NCI-H128 (cell line): ENCODE results near the gene NFYC.

ENCODE experiments used
- DNase-seq: peaks from one replicate; lab custom pipeline; 2025; ENCODE audit not compliant: unreplicated experiment; lab: John Stamatoyannopoulos, UW

The NFYC gene

DNA sequence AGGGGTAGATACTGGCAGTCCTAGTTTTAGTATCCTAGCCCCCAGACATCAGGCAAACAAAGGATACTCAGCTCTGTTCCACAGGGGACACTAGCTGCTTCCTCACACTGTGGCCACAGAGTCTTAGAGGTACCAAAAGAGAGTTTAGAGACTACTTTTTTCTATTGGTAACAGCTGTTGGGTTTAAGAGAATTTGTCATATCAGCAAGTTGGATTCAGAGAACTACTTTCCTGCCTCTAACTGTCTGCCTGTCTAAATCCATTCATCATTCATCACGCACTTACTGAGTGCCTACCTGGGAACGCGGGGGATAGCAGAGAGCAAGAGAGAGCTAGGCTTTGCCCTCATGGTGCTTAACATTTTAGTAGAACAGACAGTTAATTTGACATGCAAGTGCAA lies 65.0 kb downstream of the NFYC start:
- no peak for DNase-seq

DNA sequence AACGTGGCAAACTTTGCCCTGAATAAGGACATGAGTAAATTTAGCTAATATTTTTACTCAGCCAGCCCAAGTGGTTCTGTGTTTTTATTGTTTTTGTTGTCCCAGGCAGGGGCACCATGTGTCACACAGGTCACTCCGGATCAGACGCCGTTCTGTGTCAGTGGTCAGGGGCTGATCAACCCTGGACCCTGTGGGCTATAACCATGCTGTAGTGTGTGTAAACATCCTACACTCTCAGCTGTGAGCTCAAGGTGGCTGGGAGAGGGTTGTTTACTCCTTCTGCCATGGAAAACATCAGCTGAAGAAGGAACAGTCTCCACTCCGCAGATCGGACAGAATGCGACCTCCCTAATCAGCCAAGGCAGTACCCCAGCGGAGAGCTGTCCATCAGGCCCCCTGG lies 65.6 kb downstream of the NFYC start:
- no peak for DNase-seq

DNA sequence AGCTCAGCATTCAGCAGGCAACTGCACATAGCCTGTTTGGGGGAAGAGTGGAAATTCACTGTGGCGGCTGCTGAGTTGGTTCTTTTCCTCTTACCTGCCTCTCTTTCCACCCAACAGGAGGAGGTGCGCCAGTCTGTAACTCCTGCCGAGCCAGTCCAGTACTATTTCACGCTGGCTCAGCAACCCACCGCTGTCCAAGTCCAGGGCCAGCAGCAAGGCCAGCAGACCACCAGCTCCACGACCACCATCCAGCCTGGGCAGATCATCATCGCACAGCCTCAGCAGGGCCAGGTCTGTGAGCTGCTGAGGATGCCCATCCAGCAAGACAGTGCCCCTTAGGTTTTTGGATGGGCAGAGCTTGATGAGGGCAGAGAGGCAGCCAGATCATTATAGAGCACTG lies 66.5 kb downstream of the NFYC start:
- DNase-seq = no peak

DNA sequence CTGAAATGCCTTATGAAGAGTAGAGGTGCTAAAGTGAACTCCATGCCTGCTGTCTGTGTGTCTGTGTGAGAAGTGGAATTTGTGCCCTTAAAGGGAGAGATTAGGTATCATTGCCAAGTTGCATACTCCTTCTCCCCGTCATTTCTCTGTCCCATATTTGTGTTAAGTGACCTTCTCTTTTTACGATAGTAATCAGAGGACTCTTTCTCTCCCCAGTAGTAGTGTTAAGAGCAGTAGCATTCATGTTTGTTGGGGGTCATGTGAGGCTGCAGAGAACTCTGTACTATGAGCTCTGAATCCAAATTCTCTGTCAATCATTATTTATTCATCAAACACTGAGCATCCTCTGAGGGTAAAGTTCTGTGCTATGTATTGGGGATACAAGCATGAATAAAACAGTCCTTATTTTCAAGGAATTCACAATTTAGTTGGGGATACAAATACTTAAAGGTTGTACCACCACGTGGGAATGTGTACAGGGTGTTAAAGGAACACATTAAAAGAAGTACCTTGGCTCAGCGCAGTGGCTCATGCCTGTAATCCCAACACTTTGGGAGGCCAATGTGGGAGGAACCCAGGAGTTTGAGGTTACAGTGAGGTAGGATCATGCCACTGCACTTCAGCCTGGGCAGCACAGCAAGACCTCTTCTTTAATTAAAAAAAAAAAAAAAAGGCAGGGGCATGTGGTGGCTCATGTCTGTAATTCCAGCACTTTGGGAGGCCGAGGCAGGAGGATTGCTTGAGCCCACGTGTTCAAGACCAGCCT lies 67.3 kb downstream of the NFYC start:
- no peak for DNase-seq

DNA sequence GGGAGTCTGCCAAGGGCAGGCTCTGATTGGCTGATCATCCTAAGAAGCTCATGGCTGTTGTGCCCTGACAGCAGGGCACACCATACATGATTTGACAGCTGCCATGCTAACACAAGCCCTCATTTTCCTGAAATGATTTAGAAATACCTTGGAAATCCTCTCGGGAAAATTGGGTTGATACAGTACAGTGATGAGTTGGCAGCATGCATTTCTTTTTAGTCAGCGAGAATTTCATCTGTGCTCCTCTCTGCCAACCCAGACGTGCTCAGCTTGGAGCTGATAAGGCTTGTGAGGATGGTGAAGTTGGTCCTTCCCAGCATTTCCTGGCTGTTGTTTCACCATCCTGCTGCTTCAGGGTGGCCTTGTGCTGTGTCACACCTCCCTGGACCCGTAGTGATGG lies 69.5 kb downstream of the NFYC start:
- no peak for DNase-seq

DNA sequence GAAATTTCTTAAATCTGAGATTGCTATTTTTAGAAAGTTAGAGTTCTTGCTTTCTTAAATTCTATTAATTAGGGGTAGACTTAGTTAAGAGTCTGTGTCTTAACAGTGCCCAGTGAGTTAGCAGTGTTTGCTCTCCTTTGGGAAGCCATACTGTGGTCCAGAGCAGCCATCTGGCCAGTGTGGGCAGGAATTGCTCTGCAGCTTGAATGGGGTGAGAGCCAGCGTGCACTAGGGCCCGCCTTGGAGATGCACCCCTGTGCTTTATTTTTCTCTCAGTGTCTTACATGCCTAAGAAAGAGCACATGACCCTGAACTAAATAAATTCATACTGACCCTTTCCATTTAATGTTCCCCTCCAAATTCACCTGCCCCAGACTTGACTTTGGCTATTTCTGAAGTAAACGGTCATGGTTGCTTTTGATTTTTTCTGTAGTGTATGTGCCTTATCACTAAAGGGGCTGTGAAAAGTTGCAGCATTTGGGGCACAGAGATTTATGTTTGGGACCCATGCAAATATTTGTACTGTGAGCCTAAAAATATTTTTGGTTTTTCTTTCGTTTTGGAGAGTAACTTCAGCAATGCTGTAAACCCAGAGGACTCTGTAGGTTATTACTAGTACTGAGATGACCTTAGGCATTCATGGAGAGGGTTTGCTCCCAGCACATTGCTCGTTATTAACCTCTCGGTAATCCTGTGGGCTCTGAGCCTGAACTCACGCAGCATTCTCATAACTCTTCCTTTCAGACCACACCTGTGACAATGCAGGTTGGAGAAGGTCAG lies 70.8 kb downstream of the NFYC start:
- no peak for DNase-seq

DNA sequence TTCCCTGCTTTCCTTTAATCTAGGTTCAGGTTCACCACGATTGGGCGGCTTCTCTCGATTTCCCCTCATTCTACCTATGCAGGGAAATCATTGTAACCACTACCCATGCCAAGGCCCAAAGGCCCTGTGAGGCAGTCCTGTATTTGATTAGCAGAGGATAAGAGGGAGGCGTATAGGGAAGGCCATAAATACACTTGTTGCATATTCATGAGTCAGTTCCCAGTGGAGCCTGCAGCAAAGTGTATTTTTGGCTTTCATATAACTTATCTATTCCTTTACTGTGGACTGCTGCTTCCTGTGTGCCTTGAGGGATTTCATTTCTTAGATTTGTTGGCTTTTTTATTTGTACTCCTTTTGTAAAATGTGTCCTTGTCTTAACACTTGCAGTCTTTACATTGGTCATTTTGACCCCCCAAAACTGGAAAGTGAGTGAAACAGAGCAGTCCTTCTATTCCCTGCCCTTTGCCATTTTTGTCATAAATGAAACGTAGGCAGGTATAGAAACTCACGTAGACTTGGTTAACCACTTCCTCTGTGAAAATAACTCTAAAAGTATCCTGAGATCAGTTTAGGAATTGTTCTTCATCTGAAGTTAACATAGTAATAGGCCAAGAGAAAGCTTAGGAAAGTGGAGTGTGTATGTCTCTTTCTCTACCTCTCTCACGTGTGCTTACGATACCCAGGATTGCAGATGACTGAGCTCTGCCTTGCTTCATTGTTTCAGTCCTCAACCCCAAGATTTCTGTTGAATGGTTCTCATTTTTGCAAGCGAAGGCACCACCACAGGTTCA lies 72.4 kb downstream of the NFYC start:
- DNase-seq = no peak

DNA sequence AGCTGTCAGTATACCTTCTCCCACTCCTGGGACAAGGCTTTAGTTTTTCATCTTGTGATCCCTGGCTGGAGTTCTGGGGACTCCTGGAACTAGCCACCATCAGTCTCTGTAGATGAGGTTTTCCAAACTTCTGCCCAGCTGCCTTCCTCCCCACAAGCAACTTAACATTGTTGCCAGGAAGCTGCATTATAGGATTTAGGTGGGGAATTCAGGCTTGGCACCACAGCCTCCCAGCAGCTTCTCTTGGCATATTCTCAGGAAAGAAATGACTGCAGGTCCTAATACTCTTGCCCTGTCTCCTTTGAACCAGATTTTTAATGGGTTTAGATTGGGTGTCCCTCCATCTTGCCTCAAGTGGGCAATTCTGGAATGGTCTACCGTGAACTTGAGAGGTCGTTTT lies 73.5 kb downstream of the NFYC start:
- DNase-seq = no peak

DNA sequence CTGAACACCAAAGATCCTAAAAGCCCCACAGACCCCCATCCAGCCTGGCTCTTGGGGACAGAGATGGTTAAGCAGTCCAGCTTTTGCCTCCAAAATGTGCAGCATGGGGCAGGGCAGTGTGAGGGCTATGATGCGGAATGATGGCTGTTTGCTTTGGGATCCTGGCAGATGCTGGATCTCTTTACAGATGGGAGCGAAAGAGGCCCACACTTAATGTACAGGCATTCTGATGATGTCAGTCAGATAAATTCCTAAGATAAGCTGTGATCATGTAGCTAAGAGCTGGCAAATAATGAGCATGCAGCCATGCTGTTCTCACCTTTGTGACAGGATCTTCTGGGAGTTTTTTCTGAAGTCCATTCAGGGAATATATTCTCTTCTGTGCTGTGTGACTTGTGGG lies 74.5 kb downstream of the NFYC start:
- no peak for DNase-seq

DNA sequence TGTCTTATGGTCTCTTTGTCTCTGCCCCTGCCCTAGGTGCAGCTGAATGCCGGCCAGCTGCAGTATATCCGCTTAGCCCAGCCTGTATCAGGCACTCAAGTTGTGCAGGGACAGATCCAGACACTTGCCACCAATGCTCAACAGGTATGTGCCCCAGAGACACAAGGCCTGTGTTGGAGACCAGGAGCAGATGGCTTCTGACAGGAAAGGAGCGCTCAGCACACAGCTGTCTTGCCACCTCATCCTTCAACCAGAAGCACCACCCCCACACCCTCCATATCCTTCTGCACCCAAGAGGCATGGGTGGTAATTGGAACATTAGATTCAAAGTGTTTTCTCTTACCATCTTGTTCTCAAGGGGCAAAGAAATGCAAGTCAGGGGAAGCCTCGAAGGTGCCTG lies 75.1 kb downstream of the NFYC start:
- no peak for DNase-seq

DNA sequence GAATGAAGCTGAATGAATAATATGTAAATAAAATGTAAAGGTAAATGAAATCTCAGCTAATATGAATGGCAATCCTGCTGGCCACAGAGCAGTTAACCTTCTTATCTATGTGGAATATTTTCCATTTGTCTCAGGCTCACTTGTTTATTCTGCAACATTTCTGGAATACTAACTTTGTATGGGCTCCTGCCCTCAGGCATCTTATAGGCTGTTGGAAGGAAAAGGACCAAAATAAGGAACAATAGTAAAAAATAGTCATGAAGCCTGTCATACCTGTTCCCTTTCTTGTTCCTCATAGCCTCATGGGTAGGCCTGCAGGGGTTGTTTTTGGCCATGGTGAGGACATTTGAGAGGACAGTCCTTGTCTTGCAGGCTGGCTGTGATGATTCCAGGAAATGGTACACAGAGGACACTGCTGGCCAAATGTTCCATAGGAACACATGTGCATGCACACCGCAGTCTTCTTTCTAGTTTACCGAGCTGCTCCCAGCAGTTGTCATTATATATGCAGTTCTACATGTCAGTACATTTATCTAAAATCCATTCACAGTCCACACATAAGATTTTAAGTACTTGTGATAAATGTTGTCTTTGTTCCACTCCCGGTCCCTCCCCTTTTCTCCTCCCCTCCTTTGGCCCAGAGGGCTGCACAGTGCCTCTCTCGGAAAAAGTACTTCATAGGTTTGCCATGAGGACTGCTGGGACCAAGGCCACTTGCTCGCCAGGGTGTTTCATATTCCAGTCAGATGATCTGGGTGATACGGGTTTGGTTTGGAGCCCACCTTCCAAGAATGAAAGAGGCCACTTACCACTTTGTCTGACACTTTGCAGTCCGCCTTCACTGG lies 76.9 kb downstream of the NFYC start:
- no peak for DNase-seq

DNA sequence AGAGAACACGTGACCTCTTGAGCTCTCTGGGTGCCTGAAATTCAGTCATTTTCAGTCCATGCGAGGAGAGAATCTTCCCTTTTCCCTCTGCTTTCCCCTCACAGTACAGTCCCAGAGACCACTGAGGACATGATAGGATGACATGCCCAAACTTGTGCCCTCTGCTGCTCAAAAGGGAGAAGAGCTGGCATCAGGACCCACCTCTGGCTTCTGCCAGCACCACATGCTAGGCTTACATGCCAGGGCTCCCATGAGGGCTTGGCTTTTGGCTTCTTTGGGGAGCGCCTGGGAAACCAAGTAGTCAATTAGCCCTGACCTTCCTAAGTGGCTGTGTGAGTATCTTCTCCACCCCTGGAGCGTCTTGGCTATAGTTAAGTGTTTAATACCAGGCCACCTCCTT lies 78.3 kb downstream of the NFYC start:
- no peak for DNase-seq

DNA sequence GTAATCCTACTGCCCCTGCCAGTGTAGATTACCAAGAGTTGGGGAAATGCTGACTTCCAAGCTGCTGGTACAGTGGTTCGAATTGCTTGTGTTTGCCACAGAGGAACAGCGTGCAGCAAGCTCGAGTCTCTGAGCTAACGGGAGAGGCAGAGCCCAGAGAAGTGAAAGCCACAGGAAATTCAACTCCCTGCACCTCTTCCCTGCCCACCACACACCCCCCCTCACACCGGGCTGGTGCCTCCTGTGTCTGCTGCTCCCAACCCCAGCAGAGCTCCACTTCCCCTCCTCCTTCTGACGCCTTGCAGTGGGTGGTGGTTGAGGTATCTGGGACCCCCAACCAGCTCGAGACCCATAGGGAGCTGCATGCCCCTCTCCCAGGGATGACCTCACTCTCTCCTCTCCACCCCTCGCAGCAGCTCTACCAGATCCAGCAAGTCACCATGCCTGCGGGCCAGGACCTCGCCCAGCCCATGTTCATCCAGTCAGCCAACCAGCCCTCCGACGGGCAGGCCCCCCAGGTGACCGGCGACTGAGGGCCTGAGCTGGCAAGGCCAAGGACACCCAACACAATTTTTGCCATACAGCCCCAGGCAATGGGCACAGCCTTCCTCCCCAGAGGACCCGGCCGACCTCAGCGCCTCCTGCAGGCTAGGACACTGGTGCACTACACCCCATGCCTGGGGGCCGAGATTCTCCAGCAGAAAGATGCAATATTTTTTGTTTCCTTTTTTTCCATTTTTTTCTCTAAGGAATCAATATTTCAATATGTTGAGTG lies 79.0 kb downstream of the NFYC start:
- DNase-seq = no peak

DNA sequence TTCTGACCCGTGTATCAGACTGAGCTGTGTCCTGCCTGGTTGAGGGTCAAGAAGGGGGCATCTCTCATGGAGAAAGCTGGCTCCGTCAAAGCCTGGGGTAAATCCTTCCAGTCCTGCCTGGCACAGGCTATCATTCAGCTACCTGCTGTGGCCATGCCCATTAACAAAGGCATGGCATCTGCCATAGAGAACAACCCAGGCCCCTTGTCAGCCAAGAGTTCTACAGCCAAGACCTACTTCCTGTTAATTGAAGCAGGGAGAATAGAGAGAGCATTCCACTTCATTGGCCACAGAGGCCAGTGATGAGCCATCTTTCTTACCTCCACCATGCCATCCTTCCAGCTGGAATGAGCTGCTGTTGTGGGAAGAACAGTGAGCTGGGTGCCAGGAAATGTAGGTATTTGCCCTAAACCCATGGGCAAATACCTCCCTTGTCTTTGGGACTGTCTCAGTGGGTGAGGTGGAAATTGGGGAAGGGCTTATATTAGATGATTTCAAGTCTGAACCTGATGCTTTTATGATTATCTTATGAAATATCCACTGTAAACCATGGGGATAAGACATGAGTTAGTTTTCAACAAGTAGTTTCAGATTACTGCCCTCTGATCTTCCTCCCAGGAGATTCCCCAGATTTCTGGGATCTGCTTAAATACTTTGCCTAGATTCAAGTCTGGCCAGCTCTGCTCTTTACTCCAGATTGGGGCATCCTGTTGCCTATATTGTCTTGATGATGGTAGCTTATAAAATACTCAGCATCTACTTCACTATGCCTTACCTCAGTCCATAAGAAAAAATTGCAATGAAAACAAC lies 80.8 kb downstream of the NFYC start:
- no peak for DNase-seq

DNA sequence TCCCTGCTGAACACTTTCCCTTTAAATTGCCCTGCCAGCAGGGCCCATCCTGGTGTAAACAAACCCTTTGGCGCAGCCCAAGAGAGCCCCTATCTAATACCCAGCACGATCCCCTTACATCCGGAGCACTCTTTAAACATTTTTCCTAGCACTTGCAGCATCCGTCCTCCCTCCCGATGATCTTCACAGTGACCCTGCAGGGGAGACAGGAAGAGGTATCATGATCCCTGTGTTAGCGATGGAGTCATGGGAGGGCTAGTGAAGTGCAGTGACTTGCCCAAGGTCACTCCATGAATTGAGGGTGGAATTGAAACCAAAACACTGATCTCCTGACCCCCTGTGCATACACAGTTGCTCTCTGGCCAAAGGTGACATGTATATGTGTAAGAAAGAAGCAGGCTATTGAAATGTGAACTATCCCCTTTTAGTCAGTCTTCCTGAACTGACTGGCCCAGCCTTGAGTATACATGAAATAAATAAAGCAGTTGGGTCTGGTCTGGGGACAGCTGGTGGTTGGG lies 82.3 kb downstream of the NFYC start:
- no peak for DNase-seq

DNA sequence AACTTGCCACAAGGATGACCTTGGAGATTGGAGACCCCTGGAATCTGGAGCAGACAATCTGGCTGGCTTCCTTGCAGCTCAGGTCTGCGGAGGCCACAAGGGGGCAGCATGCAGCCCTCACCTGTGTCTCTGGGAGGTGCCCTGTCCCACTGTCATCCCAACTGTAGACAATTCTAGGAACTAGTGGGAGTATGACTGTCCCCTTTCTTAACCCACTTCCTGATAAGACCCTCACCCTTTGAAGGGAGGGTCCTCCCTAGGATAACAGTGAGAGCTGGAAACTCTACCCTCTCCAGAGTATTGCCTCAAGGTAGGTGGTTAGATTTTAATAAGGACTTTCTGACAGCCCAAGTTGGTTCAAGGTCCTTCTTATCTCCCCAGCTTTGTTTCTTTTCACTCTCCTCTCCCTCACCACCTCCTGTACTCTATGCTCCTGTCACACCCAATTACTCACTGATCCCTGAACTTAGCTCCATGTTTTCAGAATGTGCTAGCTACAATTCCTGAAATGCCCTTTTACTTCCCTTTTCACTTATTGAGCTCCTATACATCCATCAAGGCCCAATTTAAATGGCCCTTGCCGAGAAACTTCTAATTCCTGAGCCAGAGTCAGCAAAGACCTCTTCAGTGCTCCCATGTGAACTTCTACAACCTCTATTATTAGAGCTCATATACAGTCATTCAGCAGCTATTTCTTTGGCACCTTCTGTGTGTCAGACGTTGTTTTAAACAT lies 82.9 kb downstream of the NFYC start:
- peak; percentile 8 for DNase-seq

DNA sequence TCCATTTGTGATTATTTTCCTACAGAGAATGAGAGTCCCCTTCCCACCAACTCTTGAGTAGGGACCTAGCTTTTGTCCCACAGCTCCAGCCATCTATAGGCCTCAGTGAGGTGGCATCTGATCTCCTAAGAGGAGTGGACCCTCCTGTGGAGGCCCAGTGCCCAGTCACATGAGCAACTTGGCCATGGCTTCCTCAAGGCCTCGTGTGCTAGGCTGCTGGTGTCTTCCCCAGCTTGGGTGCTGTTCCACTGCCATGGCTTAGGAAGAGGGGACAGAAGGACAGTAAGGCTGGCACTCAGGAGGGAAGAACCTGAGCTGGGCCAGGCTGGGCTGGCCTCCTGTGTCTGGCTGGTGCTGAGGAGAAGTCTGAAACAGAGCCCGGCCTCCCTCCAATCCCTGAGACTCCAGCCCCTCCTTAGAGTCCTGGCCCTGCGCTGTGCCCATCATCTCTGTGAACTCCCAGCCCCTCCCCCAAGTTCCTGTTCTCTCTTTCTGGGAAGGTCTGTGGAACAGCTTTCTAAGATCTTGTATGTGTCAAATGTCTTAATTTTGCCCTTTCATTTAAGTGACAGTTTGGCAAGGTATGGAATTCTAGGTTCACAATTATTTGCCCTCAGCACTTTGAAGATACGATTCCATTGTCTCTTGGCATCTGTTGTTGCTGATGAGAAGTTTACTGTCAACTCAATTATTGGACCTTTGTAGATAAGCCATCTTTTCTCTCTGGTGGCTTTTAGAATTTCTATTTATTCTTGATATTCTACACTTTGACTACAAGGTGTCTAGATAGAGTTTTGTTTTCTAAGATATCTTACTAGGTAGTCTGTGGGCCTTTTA lies 85.0 kb downstream of the NFYC start:
- no peak for DNase-seq
